NCI-H2196 (cell line): ENCODE results near the gene VTA1.
A peak's percentile ranks its signal among the peaks of the same experiment; 100 is the strongest.
"Not testable (repeated sequence)": the region's sequence is repeated elsewhere in the genome, so short reads cannot be mapped to it uniquely, and the experiment has no call there.

Experiments
- DNase-seq: peaks from one replicate; lab custom pipeline; 2025; ENCODE audit not compliant: unreplicated experiment; lab: John Stamatoyannopoulos, UW

VTA1 gene

GRCh38 chr6:142167486-142167885 lies 20.4 kb downstream of the VTA1 start:
- DNase-seq, result no peak

GRCh38 chr6:142171351-142171750 lies 24.3 kb downstream of the VTA1 start:
- no peak for DNase-seq

- DNase-seq, result no peak
Observed at GRCh38 chr6:142172758-142173157, 25.7 kb downstream of the VTA1 start.

DNA sequence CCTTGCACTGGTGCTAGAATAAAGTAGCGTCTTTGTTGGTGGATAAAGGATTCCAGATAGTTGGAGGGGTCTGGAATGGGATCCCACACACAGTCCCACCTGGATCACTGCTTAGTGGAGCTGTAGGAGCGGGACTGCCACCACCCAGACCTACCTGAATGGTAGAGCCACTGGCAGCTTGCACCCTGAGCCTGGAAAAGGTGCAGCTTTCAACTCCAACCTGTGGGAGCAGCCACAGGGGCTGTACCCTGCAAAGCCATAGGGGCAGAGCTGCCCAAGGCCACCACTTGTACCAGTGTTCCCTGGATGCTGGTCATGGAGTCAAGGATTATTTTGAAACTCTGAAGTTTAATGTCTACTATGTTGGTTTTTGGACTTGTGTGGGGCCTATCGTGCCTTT lies 26.9 kb downstream of the VTA1 start:
- no peak for DNase-seq

GRCh38 chr6:142174703-142175102 lies 27.6 kb downstream of the VTA1 start:
- no peak for DNase-seq

GRCh38 chr6:142178129-142178528 lies 31.1 kb downstream of the VTA1 start:
- no peak for DNase-seq

GRCh38 chr6:142182004-142182403 lies 34.9 kb downstream of the VTA1 start:
- DNase-seq, result no peak

GRCh38 chr6:142183351-142183750 lies 36.3 kb downstream of the VTA1 start:
- no peak for DNase-seq

DNA sequence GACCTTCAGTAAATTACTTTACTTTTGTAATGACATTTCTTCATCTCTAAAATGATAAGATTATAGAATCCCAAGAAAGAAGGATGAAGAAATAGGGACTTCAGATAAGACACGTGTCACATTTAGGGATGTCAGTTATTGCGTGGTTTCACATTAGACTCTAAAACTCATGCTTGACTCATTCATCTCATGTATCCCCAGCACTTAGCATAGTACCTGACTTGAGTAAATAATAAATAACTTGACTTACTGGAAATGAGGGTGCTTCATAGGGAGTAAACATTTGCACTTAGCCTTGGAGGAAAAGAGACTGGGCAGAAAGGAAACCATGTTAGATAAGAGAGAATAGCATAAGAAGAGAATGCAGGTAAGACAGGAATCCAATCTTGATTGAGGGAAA lies 37.2 kb downstream of the VTA1 start:
- DNase-seq, result no peak

DNA sequence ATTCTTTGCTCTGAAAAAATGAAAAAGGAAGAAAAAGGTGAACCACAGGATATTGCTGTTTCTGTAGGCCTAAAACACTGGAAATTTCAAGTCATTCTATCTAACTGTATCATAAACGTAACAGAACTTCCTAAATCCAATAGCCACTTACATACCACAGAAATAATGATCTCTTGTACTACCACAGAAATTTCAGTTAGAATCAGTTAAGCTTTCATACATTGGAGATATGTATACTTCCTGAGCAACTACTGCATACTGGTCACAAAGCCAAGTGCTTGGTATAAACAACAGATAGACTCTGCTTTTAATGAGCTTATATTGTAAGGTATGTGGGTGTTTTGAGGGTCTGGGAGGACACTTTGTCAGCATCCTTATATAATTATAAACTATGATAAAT lies 38.6 kb downstream of the VTA1 start:
- DNase-seq, result no peak

DNA sequence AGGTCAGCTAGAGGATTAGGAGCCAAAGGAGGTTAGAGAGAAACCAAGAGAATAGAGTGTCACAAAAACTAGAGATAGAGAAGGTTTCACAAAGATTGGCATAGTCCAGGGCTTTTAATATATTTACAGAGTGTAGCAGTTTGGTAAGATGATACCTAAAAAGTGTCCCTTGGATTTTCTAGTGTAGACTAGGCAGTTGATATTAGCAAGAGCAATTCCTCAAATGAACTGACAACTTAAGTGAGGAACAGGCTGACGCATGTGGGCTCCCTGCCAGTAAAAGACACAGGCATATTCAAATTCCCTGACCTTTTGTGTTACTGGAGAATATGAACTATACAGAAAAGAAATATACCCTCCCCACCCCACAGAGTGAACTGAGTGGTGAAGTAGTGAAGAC lies 40.1 kb downstream of the VTA1 start:
- DNase-seq, result peak; percentile 51

DNA sequence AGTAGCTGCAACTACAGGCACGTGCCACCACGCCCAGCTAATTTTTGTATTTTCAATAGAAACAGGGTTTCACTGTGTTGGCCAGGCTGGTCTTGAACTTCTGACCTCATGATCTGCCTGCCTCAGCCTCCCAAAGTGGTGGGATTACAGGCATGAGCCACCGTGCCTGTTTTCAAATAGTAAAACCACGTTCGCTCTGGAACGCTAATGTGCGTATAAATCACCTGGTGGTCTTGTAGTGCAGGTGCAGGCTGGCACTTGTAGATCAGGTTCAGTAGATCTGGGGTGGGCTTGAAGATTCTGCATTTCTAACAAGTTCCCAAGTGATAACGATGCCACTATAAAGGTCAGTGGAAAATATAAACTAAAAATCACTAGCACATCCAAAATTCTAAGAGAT lies 41.3 kb downstream of the VTA1 start:
- DNase-seq, result not testable (repeated sequence)

GRCh38 chr6:142189057-142189456 lies 42.0 kb downstream of the VTA1 start:
- DNase-seq, result no peak

GRCh38 chr6:142192343-142192742 lies 45.3 kb downstream of the VTA1 start:
- DNase-seq, result no peak

DNA sequence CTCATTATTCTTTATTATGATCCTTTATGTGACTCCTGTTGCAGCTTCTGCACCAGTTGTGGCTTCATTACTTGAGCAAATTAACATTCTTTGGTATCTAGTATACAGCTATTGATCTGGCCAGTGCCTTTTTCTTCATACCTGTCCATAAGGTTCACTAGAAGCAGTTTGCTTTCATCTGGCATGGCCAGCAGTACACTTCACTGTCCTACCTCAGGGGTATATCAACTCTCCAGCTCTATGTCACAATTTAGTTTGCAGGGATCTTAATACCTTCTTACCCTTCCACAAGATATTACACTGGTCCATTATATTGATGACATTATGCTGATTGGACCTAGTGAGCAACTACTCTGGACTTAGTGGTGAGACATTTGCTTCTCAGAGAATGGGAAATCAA lies 46.6 kb downstream of the VTA1 start:
- DNase-seq, result no peak

- no peak for DNase-seq
Observed at GRCh38 chr6:142195862-142196541, 48.9 kb downstream of the VTA1 start.

DNA sequence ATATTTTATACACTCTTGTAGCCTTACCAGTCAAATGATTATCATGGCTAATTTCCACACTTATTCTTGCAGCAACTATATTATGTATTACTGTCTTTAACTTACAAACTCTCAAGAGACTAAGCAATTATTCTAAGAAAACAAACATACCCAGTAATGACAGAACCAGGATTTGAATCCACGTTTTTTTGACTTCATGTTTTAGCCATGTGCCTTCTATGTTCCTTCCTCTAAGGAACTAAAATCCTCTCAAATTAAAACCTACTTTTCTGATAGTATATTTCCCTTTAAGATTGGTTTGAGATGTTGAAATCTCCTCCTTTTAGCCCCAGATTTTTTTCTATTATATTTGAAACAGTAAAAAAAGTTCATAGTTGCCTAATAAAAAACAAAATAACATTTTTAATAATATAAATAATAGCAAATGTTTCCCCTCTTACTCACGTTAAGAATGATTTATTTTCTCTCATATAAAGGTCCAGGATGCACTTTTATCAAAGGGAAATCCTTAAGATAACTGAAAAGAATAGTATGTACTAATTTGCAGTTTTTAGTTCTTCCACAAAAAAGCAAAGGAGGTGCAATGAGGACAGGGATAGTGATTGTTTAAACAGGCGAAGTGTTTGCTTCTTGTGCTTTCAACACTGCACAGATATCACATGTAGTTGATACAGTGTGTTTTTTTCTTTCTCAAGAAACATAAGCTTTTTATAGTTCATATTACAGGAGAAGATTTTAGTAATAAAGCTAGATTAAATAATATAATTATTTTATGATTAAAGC lies 54.0 kb downstream of the VTA1 start:
- DNase-seq, result no peak

- DNase-seq, result no peak
Observed at GRCh38 chr6:142207265-142207877, 60.3 kb downstream of the VTA1 start.

- no peak for DNase-seq
Observed at GRCh38 chr6:142210606-142211005, 63.5 kb downstream of the VTA1 start.

DNA sequence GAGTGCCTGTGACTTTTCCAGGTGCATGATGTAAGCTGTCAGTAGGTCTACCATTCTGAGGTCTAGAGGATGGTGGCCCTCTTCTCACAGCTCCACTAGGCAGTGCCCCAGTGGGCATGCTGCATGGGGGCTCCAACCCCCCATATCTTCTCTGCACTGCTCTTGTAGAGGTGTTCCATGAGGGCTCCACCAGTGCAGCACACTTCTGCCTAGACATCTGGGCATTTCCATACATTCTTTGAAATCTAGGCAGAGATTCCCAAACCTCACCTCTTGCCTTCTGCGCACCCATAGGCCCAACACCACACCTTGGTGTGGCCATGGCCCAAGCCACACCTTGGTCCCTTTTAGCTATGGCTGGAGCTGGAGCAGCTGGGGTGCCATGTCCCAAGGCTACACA lies 66.3 kb downstream of the VTA1 start:
- DNase-seq, result no peak

DNA sequence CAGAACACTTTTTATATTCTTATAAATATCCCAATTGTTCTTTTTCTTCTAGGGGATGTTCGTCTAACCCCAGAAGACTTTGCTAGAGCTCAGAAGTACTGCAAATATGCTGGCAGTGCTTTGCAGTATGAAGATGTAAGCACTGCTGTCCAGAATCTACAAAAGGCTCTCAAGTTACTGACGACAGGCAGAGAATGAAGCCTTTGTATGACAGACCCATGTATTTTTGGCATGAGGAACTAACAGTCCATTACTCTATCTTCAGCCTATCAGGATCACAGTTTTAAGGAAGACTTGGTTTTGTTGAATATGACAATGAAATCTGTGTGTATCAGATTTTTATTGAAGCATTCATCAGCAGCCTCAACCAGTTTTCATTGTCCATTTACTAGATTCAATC lies 71.4 kb downstream of the VTA1 start:
- no peak for DNase-seq

DNA sequence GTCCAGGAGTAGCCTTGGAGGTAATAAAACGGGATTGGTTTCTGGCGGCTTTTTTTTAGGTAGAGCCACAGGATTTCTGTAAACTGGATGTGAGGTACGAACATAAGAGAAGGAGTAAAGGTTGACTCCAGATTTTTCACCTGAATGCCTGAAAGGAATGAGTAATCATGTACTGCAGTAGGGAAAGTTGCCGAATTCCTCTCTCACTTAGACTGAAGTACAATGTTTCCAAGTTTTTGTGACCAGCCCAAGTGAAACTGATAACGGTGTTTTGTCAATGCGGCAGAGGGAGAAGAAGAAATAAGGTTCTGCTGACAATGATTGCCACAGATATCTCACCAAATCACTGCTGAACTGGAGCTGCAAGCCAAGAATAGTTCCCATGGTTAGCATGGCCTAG lies 75.0 kb downstream of the VTA1 start:
- no peak for DNase-seq
